ENCODE measurements around the gene CXorf58. TPM values are rescaled to one million over a fixed set of nuclear protein-coding genes. Genes with fewer than 3 reads are reported as not detected.

The CXorf58 gene
- total and polyA plus RNA-seq, 4 donors, result 0.05 to 0.17 TPM; not detected in 2

- Histone ChIP-seq H3K4me1 (ENCODE audit: control insufficient read depth in 4 of 4, insufficient read depth in 4 of 4, low read length in 3 of 4) (no peaks in the 10 kb centered on the region), H3K9ac (ENCODE audit: low read depth in 1 of 2, low read length in 2 of 2) (no peak overlapping the region), H3K36me3 (ENCODE audit: control insufficient read depth in 4 of 4, insufficient read depth in 3 of 4, low read depth in 1 of 4, low read length in 3 of 4) (no peaks in the 10 kb centered on the region), H3K27ac (ENCODE audit: low read depth in 1 of 2, low read length in 2 of 2) (no peak overlapping the region), H3K9me3 (ENCODE audit: control insufficient read depth in 4 of 4, low read length in 3 of 4) (no peaks in the 10 kb centered on the region), H3K4me3 (ENCODE audit: low read depth in 1 of 3, low read length in 3 of 3) (no peak overlapping the region), H3K27me3 (ENCODE audit: control insufficient read depth in 4 of 4, insufficient read depth in 4 of 4, low read length in 3 of 4) (no peaks in the 10 kb centered on the region)
- TF ChIP-seq TAF1 (conservative IDR thresholded peaks at IDR 0.05) (no peak), SP1 (IDR thresholded peaks at IDR 0.05) (no peak), FOXA1 (IDR thresholded peaks at IDR 0.05) (no peak), CTCF (IDR thresholded peaks at IDR 0.05; ENCODE audit: low read depth, low read length, missing input control) (no peak), HNF4G (IDR thresholded peaks at IDR 0.05) (no peak), MAX (IDR thresholded peaks at IDR 0.05) (no peak), ATF3 (IDR thresholded peaks at IDR 0.05) (no peak), EGR1 (IDR thresholded peaks at IDR 0.05; ENCODE audit: low read depth in 2 of 2) (no peak), GABPA (IDR thresholded peaks at IDR 0.05 in 1 of 2, conservative IDR thresholded peaks at IDR 0.05 in 1 of 2) (no peak), RXRA (IDR thresholded peaks at IDR 0.05) (no peak), YY1 (IDR thresholded peaks at IDR 0.05) (no peak)
- WGBS, result 44% methylated on average over 2 of the region's 2 CpGs
- no peak for DNase-seq (ENCODE audit: low spot score)
These were observed 23.2 kb downstream of the CXorf58 start for GRCh38 chrX:23930894-23931604.

GRCh38 chrX:23932046-23932445 lies 24.2 kb downstream of the CXorf58 start:
- no peaks in the 10 kb centered on the region for H3K4me1 ChIP-seq (ENCODE audit: control insufficient read depth in 4 of 4, insufficient read depth in 4 of 4, low read length in 3 of 4)
- no peak for DNase-seq (ENCODE audit: low spot score)

More at GRCh38 chrX:23932046-23932445, 24.2 kb downstream of the CXorf58 start:
- H3K4me3 ChIP-seq (ENCODE audit: low read depth in 1 of 3, low read length in 3 of 3), result no peak overlapping the region
- H3K27me3 ChIP-seq (ENCODE audit: control insufficient read depth in 4 of 4, insufficient read depth in 4 of 4, low read length in 3 of 4), result peaks cover 0 to 3% (median 0%) of the 10 kb centered on the region in 4 donors
- WGBS, result 29% methylated on average over 1 of the region's 1 CpG
- H3K9me3 ChIP-seq (ENCODE audit: control insufficient read depth in 4 of 4, low read length in 3 of 4), result no peaks in the 10 kb centered on the region
- H3K36me3 ChIP-seq (ENCODE audit: control insufficient read depth in 4 of 4, insufficient read depth in 3 of 4, low read depth in 1 of 4, low read length in 3 of 4), result no peaks in the 10 kb centered on the region
- H3K9ac ChIP-seq (ENCODE audit: low read depth in 1 of 2, low read length in 2 of 2), result no peak overlapping the region
- TF ChIP-seq ZBTB33 (IDR thresholded peaks at IDR 0.05) (no peak), RXRA (IDR thresholded peaks at IDR 0.05) (no peak), GABPA (IDR thresholded peaks at IDR 0.05 in 1 of 2, conservative IDR thresholded peaks at IDR 0.05 in 1 of 2) (no peak), SP1 (IDR thresholded peaks at IDR 0.05) (no peak), JUND (IDR thresholded peaks at IDR 0.05) (no peak), FOXA1 (IDR thresholded peaks at IDR 0.05) (no peak), TAF1 (conservative IDR thresholded peaks at IDR 0.05) (no peak), NR2F2 (IDR thresholded peaks at IDR 0.05) (no peak), HNF4A (conservative IDR thresholded peaks at IDR 0.05) (no peak), MAX (IDR thresholded peaks at IDR 0.05) (no peak), REST (IDR thresholded peaks at IDR 0.05) (no peak), ATF3 (IDR thresholded peaks at IDR 0.05) (no peak), CTCF (IDR thresholded peaks at IDR 0.05; ENCODE audit: low read depth, low read length, missing input control) (no peak), HNF4G (IDR thresholded peaks at IDR 0.05) (no peak)
- H3K27ac ChIP-seq (ENCODE audit: low read depth in 1 of 2, low read length in 2 of 2), result no peak overlapping the region
